Stimulated activated naive CD8-positive, alpha-beta T cell treated with anti-CD3 and anti-CD28 coated beads, Interleukin-15, Interleukin-2, amounts not matched to agents 100 U/mL and 50 U/mL, for 24 hours (primary cell): ENCODE data around the gene EFCAB6.

Experiments used
- ATAC-seq: fragments of 150-1000 bp; cut with Tn5 transposase; one replicate; pipeline ENCODE4 v1.10.0; 2021
- DNase-seq: peaks from one replicate; pipeline ENCODE4 v3.0.0; 2021

The EFCAB6 gene

GRCh38 chr22:43812149-43812842, at the start of gene EFCAB6:
Gene EFCAB6 (minus strand): TSS chr22:43812305. CDS start chr22:43782318, 29,987 bp downstream.
- ATAC-seq = peak; percentile 90
- DNase-seq = peak; percentile 92

DNA sequence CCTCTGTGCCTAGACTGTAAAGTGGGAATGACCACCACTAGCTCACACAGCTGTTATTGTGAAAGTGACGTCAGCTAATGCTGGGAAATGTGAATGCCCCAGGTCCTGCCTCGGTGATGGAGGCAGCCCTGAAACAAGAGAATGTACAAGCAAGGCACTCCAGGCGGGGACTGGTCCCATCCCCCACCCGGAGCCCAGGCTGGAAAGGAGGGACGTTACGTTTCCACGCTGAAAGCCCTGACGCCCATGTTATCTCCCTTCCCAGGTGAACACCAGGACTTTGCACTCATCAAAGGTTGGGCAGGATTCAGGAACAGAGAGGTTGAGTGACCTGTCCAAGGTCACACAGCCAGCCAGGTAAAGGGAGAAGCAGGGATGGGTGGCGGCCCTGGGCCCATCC, 49.4 kb upstream of the EFCAB6 start:
- no peak for DNase-seq
- no peak for ATAC-seq

- ATAC-seq = no peak
Observed at GRCh38 chr22:43860831-43861230, 48.7 kb upstream of the EFCAB6 start.

GRCh38 chr22:43860126-43860525, 48.0 kb upstream of the EFCAB6 start:
- DNase-seq = no peak
- no peak for ATAC-seq

More at GRCh38 chr22:43860831-43861230, 48.7 kb upstream of the EFCAB6 start:
- DNase-seq = no peak

GRCh38 chr22:43859621-43860020, 47.5 kb upstream of the EFCAB6 start:
- ATAC-seq = no peak

DNA sequence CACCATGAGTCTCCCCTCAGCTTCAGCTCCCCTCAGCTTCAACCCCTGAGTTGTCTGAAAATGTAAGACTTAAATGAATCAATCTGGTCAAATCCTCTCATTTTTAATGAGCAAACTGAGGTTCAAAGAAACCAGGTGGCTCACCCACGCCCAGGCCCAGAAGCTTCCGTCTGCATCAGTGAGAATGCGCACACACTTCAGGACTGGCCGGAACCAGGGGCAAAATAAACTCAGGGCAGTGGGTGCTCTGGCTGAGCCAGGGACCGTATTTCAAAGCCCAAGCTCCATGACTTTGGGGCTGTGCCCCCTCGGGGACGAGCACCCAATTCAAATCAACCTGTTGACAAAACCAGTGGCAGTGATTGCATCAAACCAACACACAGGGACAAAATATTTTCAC, 47.1 kb upstream of the EFCAB6 start:
- DNase-seq = no peak
- no peak for ATAC-seq

More at GRCh38 chr22:43859621-43860020, 47.5 kb upstream of the EFCAB6 start:
- no peak for DNase-seq

DNA sequence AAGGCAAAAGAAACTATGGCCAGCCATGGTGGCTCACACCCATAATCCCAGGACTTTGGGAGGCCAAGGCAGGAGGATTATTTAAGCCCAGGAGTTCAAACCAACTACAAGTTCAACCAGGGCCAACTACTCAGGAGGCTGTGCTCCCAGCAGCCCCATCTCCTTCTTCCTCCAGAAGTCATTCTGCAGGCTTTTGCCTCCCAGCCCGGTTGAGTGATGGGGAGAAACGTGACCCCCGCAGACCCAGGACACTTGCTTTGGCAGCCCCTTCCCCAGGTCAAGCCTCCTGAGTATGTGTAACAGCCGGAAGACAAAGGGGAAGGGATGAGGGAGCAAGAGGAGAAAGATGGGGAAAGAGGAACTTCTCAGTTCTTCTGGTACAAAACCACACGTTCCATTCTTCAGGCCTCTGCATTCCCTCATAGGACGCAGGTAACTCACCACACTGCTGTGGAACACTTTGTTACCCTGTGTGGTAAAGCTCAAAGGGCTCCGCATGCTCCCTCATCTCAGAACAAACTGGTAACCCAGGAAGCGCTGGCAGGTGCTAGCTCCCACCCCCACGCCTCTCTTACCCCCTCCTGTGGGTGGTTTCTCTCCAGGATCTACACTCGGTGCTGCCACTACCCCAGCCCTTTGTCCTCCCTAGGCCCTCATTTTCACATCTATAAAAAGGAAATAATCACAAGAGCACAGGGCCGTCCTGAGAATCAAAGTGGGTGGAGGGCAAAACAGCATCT, 46.2 kb upstream of the EFCAB6 start:
- ATAC-seq = no peak
- DNase-seq = no peak

- DNase-seq (no peak), ATAC-seq (no peak)
Observed at GRCh38 chr22:43857367-43857766, 45.3 kb upstream of the EFCAB6 start.

GRCh38 chr22:43855431-43855830, 43.3 kb upstream of the EFCAB6 start:
- ATAC-seq (no peak), DNase-seq (no peak)

GRCh38 chr22:43854786-43855271, 42.7 kb upstream of the EFCAB6 start:
- DNase-seq = no peak
- no peak for ATAC-seq

DNA sequence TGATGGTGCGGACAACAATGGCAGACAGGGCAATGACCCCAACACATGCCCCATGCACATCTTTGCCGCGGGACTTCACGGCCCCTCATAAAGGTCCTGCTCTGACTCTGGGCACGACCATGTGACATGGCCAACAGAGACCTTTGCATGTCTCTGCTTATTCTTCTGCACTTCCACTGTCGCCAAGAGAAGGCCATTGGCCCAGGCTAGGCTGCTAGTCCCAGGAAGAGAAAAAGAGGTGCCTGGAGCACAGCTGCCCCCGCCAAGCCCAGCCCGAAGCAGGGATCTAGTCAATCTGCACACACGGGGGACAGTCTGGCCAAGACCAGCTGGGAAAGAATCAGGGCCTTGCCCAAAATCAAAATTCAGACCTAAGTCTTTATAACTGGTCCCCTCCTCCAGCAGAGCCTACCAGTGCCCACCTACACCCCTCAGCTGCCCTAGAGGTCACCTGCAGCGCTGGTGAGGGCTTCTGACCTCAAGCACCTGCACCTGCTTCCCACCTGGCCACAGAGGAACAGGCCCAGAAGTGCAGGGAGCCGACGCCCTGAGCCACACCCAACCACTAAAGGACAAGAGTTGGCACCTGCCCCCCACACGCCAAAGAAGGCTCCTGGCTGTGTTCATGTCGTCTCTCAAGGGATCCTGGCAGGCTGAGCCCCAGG, 42.1 kb upstream of the EFCAB6 start:
- no peak for DNase-seq
- no peak for ATAC-seq

- ATAC-seq (no peak), DNase-seq (no peak)
Observed at GRCh38 chr22:43853328-43853931, 41.3 kb upstream of the EFCAB6 start.

- DNase-seq = no peak
- ATAC-seq = no peak
Observed at GRCh38 chr22:43852573-43853327, 40.6 kb upstream of the EFCAB6 start.

GRCh38 chr22:43851979-43852307, 39.8 kb upstream of the EFCAB6 start:
- ATAC-seq (no peak), DNase-seq (no peak)

DNA sequence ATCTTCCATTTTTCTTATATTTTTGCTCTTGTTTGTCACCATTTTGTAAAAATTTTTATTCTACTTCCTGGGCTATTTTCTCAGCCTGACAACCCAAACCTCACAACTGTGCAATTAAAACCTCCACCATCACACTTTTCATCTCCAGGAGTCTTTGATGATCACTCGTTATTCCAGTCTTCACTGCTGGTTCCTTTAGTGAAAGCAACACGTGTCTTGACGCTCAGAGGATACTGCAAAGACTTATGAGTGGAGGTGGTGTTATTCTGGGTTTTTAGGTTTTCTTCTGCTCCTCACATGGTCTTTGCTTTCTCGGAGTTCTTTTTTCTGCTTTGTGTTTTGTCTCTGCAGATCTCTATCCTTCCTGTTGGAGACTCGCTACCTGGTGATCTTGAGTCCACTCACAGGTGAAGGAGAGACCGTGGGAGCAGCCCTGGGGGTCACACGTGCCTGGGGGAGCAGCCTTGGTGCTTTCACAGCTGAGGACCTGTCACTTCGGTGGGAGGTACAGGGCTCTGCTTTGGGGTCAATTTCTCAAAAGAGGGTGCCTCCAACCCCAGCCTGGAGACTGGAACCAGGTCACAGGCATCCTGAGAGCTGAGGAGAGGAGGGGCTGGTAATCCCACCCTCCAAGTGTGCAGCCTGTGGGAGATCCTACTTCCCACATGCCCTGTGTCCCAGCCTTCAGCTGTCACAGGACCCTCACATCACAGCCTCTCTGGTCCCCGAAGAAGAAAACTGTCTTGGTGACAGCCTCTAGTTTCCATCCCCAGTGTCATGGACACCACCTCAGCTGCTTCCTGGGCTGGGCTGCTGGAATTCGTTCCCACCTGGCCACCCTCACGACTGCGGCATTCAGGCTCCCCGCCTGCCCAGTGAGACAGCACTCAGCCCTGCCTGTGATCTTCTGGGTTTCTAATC, 39.2 kb upstream of the EFCAB6 start:
- no peak for ATAC-seq
- DNase-seq = no peak

DNA sequence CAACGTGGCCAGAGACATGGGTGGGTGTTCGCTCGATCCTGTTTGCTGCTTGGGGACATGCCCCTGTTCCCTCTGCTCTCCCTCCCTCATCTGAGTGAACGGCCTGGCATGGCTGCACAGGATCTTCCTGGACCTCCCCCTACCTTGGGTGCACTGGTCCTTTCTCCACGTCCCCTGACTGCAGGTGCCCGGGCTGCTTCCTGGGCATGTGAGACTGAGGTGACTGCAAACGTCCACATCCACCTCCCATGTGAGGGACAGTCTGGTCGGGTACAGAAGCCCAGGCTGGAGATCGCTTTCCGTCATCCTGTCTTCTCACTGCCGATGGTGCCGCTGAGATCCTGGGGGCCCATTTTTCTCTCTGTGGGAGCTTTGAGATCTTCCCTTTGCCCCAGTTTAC, 38.4 kb upstream of the EFCAB6 start:
- DNase-seq = no peak
- no peak for ATAC-seq

- DNase-seq (no peak), ATAC-seq (no peak)
Observed at GRCh38 chr22:43849731-43850130, 37.6 kb upstream of the EFCAB6 start.

GRCh38 chr22:43848366-43849171, 36.5 kb upstream of the EFCAB6 start:
- DNase-seq (no peak), ATAC-seq (no peak)

DNA sequence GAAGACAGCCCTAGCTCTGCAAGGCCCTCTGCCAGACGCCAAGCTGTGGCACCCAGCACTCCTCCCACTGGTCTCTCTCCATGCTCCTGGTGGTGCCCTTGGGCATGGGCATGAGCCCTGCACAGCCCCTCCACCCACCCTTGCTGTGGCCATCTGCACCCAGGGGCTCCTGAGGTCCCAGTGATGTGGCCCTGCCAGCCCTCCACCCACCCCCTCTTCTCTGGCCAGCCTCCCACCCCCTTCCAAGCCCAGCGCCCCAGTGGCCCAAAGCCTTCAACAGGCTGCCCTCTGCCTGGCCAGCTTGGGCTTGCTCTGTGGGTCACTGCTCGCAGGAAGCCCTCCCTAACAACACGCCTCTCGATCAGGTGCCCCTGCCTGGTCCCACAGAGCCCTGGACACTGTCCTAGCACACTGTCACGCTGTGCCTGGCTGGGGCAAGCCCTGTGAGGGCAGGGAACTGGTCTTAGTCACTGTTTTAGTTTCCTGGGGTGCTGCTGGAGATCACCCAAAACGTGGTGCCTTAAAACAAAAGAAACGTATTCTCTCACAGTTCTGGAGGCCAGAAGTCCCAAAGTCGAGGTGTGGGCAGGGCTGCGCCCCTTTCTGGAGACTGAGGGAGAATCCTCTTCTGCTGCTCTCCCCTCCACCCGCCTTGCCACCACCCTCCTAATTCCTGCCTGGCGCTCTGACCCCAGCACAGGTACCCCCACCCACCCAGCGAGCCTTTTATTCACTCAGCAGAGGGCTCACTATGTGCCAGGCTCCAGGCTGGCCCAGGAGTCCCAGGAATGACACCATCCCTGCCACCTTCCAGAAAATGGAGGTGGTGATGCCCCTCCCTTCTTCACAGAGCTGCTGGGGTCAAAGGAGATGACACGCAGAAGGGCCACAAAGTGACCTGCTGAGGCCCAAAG, 35.5 kb upstream of the EFCAB6 start:
- ATAC-seq (no peak), DNase-seq (no peak)
